ENCODE data around the gene DNM1.

GRCh38 chr9:128249908-128250838, 47.0 kb downstream of the DNM1 start:
- TF ChIP-seq GATA2 (IDR thresholded peaks at IDR 0.05; ENCODE audit: low read depth, low read length) (no peak), GATA3 (IDR thresholded peaks at IDR 0.05; ENCODE audit: low read depth, low read length) (no peak)
